Mesenchymal stem cell (in vitro differentiated cells and primary cell): ENCODE measurements around the gene PITPNM3.

Experiments used
- DNase-seq: peaks from one replicate; pipeline ENCODE4 v3.0.0-alpha.2; 2013
- H2AFZ ChIP-seq: one replicate; pipeline ENCODE4 v1.6.1; 2013; ENCODE audit warnings: low read depth, mild to moderate bottlenecking, control low read depth, inconsistent platforms, low read length, moderate library complexity
- H2AK5ac ChIP-seq: 2 replicates; pipeline ENCODE4 v1.6.1; 2013; ENCODE audit warnings: low read length, moderate library complexity, mild to moderate bottlenecking, inconsistent platforms; ENCODE audit not compliant: severe bottlenecking
- H2BK120ac ChIP-seq: one replicate; pipeline ENCODE4 v1.6.1; 2013; ENCODE audit warnings: low read depth, mild to moderate bottlenecking, inconsistent platforms, low read length, moderate library complexity
- H2BK12ac ChIP-seq, 2 experiments: one replicate each; pipeline ENCODE4 v1.6.1; 2013; ENCODE audit warnings: inconsistent platforms in 2 of 2, low read length in 2 of 2, mild to moderate bottlenecking in 2 of 2, moderate library complexity in 2 of 2, control low read depth in 1 of 2
- H2BK15ac ChIP-seq: one replicate; pipeline ENCODE4 v1.6.1; 2013; ENCODE audit warnings: mild to moderate bottlenecking, low read depth, inconsistent platforms; ENCODE audit not compliant: poor library complexity, severe bottlenecking
- H2BK5ac ChIP-seq: 2 replicates; pipeline ENCODE4 v1.6.1; 2013; ENCODE audit warnings: low read depth, mild to moderate bottlenecking, low read length, control low read depth, inconsistent platforms; ENCODE audit not compliant: poor library complexity, severe bottlenecking
- H3K14ac ChIP-seq, 2 experiments: one replicate each; pipeline ENCODE4 v1.6.1; 2013; ENCODE audit warnings: inconsistent platforms in 2 of 2, low read length in 2 of 2, control low read depth in 1 of 2, mild to moderate bottlenecking in 1 of 2, moderate library complexity in 1 of 2
- H3K18ac ChIP-seq, 2 experiments: one replicate each; pipeline ENCODE4 v1.6.1; 2013; ENCODE audit warnings: inconsistent platforms in 2 of 2, low read length in 2 of 2, control low read depth in 1 of 2, low read depth in 1 of 2, mild to moderate bottlenecking in 1 of 2
- H3K23ac ChIP-seq, 2 experiments: one replicate each; pipeline ENCODE4 v1.6.1; 2013; ENCODE audit warnings: inconsistent platforms in 2 of 2, low read length in 2 of 2, mild to moderate bottlenecking in 2 of 2, moderate library complexity in 2 of 2, control low read depth in 1 of 2
- H3K27ac ChIP-seq: 2 replicates; pipeline ENCODE4 v1.5.1; 2013; ENCODE audit warnings: mild to moderate bottlenecking, moderate library complexity, low read length, control low read depth, inconsistent platforms; ENCODE audit not compliant: poor library complexity, severe bottlenecking
- H3K27me3 ChIP-seq, 2 experiments: 2 replicates each; pipeline versions ENCODE4 v1.6.1 to v1.7.0; 2013; ENCODE audit warnings: low read length in 2 of 2, mild to moderate bottlenecking in 2 of 2, moderate library complexity in 2 of 2, control low read depth in 1 of 2, inconsistent platforms in 1 of 2; ENCODE audit not compliant: control insufficient read depth in 1 of 2, insufficient read depth in 1 of 2
- H3K36me3 ChIP-seq, 2 experiments: 2 replicates each; pipeline versions ENCODE4 v1.6.1 to v1.7.0; 2013; ENCODE audit warnings: low read length in 2 of 2, control low read depth in 1 of 2, inconsistent platforms in 1 of 2, low read depth in 1 of 2, mild to moderate bottlenecking in 1 of 2; ENCODE audit not compliant: insufficient read depth in 2 of 2, control insufficient read depth in 1 of 2
- H3K4ac ChIP-seq, 2 experiments: one replicate each; pipeline ENCODE4 v1.6.1; 2013; ENCODE audit warnings: inconsistent platforms in 2 of 2, low read length in 2 of 2, mild to moderate bottlenecking in 2 of 2, moderate library complexity in 2 of 2, control low read depth in 1 of 2, low read depth in 1 of 2
- H3K4me1 ChIP-seq: 2 replicates; pipeline ENCODE4 v1.6.1; 2013; ENCODE audit warnings: low read depth, low read length, control low read depth; ENCODE audit not compliant: control insufficient read depth, insufficient read depth
- H3K4me2 ChIP-seq: 2 replicates; pipeline ENCODE4 v1.6.1; 2013; ENCODE audit warnings: low read length, mild to moderate bottlenecking, inconsistent platforms; ENCODE audit not compliant: poor library complexity, severe bottlenecking
- H3K4me3 ChIP-seq, 2 experiments: 2 replicates each; pipeline versions ENCODE4 v1.5.1 to v1.7.0; 2013; ENCODE audit warnings: low read length in 2 of 2, mild to moderate bottlenecking in 2 of 2, control low read depth in 1 of 2, low read depth in 1 of 2; ENCODE audit not compliant: insufficient read depth in 1 of 2
- H3K79me1 ChIP-seq: replicated peaks from 2 replicates; pipeline ENCODE4 v1.6.1; 2013; ENCODE audit warnings: mild to moderate bottlenecking, control low read depth, low read length, inconsistent platforms; ENCODE audit not compliant: poor library complexity, severe bottlenecking
- H3K9ac ChIP-seq: 2 replicates; pipeline ENCODE4 v1.7.0; 2013; ENCODE audit warnings: mild to moderate bottlenecking, low read length, moderate library complexity
- H3K9me3 ChIP-seq: 2 replicates; pipeline ENCODE4 v1.7.0; 2013; ENCODE audit warnings: mild to moderate bottlenecking, low read length; ENCODE audit not compliant: control insufficient read depth
- H4K8ac ChIP-seq: one replicate; pipeline ENCODE4 v1.6.1; 2013; ENCODE audit warnings: inconsistent platforms, mild to moderate bottlenecking, low read length, moderate library complexity
- H4K91ac ChIP-seq: one replicate; pipeline ENCODE4 v1.6.1; 2013; ENCODE audit warnings: mild to moderate bottlenecking, low read length, inconsistent platforms
- WGBS: methylation state at CpG from one replicate; pipeline ENCODE4 v1.1.7; 2013; ENCODE audit warnings: mixed read lengths; 5-methylcytosine and 5-hydroxymethylcytosine counted together

The PITPNM3 gene

GRCh38 chr17:6482105-6482455 is 74.3 kb downstream of the PITPNM3 start:
- no peak overlapping the region for H4K91ac ChIP-seq
- 92% methylated on average over 6 of the region's 6 CpGs for WGBS

GRCh38 chr17:6480303-6480675 is 76.1 kb downstream of the PITPNM3 start:
- Histone ChIP-seq H3K79me1 (no peaks in the 10 kb centered on the region), H3K9ac (no peak overlapping the region), H4K8ac (no peak overlapping the region), H2AK5ac (no peak overlapping the region), H3K4me3 (no peak overlapping the region), H2BK120ac (no peak overlapping the region), H3K4me2 (no peak overlapping the region), H3K14ac (no peak overlapping the region), H3K4ac (no peak overlapping the region), H3K27me3 (peaks cover 46 to 55% of the 10 kb centered on the region in 2 experiments), H3K18ac (no peak overlapping the region), H3K36me3 (no peaks in the 10 kb centered on the region), H2AFZ (no peak overlapping the region), H4K91ac (no peak overlapping the region), H3K9me3 (no peaks in the 10 kb centered on the region), H2BK5ac (no peak overlapping the region), H2BK15ac (no peak overlapping the region), H3K23ac (no peak overlapping the region), H2BK12ac (no peak overlapping the region), H3K27ac (no peak overlapping the region), H3K4me1 (no peaks in the 10 kb centered on the region)
- 72% methylated on average over 9 of the region's 9 CpGs for WGBS
- DNase-seq, result no peak

More at GRCh38 chr17:6482105-6482455, 74.3 kb downstream of the PITPNM3 start:
- no peak overlapping the region for H2BK12ac ChIP-seq
- H3K14ac ChIP-seq, result no peak overlapping the region
- no peaks in the 10 kb centered on the region for H3K9me3 ChIP-seq
- no peak overlapping the region for H3K4ac ChIP-seq
- H2BK5ac ChIP-seq, result no peak overlapping the region
- no peak overlapping the region for H3K27ac ChIP-seq
- H3K9ac ChIP-seq, result no peak overlapping the region
- no peak overlapping the region for H4K8ac ChIP-seq
- no peaks in the 10 kb centered on the region for H3K79me1 ChIP-seq
- H3K23ac ChIP-seq, result no peak overlapping the region
- H3K4me2 ChIP-seq, result no peak overlapping the region
- H3K27me3 ChIP-seq, result peaks cover 53 to 55% of the 10 kb centered on the region in 2 experiments
- DNase-seq, result no peak
- H2AFZ ChIP-seq, result no peak overlapping the region
- H2BK15ac ChIP-seq, result no peak overlapping the region
- no peaks in the 10 kb centered on the region for H3K4me1 ChIP-seq
- H3K18ac ChIP-seq, result no peak overlapping the region
- no peak overlapping the region for H2AK5ac ChIP-seq
- no peak overlapping the region for H3K4me3 ChIP-seq
- no peaks in the 10 kb centered on the region for H3K36me3 ChIP-seq
- no peak overlapping the region for H2BK120ac ChIP-seq

DNA sequence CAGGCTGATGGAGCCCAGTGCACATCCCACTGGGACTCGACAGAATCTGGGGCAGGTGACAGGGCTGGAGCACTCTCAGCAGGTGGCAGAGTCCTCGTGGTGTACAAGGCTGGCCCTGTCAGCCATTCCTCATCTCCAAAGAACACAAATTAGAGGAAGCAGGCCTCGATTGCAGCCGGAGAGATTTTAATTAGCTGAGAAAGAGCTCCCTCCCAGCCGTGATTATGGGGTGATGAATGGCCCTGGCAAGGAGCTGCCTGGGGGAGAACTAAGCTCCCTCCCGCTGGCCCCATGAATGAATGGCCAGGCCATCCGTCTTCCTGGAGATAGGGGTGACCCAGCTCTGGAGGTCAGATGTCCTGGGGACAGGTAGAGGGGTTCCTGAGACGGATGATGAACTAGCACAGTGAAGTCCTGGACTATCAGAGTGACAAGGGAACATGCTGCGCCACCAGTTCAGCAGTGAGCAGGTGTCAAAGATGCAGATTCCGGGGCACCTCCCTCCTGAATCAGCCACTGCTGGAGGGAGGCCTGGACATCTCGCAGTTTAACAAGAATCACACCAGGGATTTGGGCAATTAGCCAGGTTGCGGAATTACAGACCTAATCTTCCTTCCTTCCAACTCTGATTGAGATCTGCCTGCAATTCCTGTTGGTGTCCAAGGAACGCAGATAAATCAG is 76.6 kb downstream of the PITPNM3 start:
- peaks cover 46 to 55% of the 10 kb centered on the region in 2 experiments for H3K27me3 ChIP-seq
- no peak for DNase-seq
- H3K27ac ChIP-seq, result no peak overlapping the region
- H4K91ac ChIP-seq, result no peak overlapping the region
- H2BK120ac ChIP-seq, result no peak overlapping the region
- no peak overlapping the region for H3K18ac ChIP-seq
- H3K4ac ChIP-seq, result no peak overlapping the region
- H3K4me1 ChIP-seq, result no peaks in the 10 kb centered on the region
- no peak overlapping the region for H2BK15ac ChIP-seq
- H4K8ac ChIP-seq, result no peak overlapping the region
- H3K14ac ChIP-seq, result no peak overlapping the region
- 82% methylated on average over 11 of the region's 13 CpGs for WGBS
- no peak overlapping the region for H3K4me2 ChIP-seq
- no peak overlapping the region for H2BK5ac ChIP-seq
- H3K9me3 ChIP-seq, result no peaks in the 10 kb centered on the region
- no peaks in the 10 kb centered on the region for H3K36me3 ChIP-seq
- H3K79me1 ChIP-seq, result no peaks in the 10 kb centered on the region
- no peak overlapping the region for H2BK12ac ChIP-seq
- H2AK5ac ChIP-seq, result no peak overlapping the region
- no peak overlapping the region for H3K23ac ChIP-seq
- no peak overlapping the region for H2AFZ ChIP-seq
- H3K4me3 ChIP-seq, result no peak overlapping the region
- H3K9ac ChIP-seq, result no peak overlapping the region

GRCh38 chr17:6478486-6478885 is 77.9 kb downstream of the PITPNM3 start:
- no peak overlapping the region for H2BK15ac ChIP-seq
- no peak overlapping the region for H3K4me2 ChIP-seq
- no peak overlapping the region for H3K4ac ChIP-seq
- DNase-seq, result no peak
- H2BK5ac ChIP-seq, result no peak overlapping the region
- no peak overlapping the region for H3K9ac ChIP-seq
- 81% methylated on average over 11 of the region's 11 CpGs for WGBS
- H3K23ac ChIP-seq, result no peak overlapping the region
- H4K91ac ChIP-seq, result no peak overlapping the region
- no peak overlapping the region for H3K18ac ChIP-seq
- H3K4me3 ChIP-seq, result no peak overlapping the region
- no peaks in the 10 kb centered on the region for H3K79me1 ChIP-seq
- H2BK120ac ChIP-seq, result no peak overlapping the region
- no peak overlapping the region for H2AFZ ChIP-seq
- peaks cover 40 to 42% of the 10 kb centered on the region in 2 experiments for H3K27me3 ChIP-seq
- no peaks in the 10 kb centered on the region for H3K9me3 ChIP-seq
- no peak overlapping the region for H4K8ac ChIP-seq
- H3K36me3 ChIP-seq, result peaks cover 0 to 4% of the 10 kb centered on the region in 2 experiments
- H3K4me1 ChIP-seq, result no peaks in the 10 kb centered on the region
- no peak overlapping the region for H2BK12ac ChIP-seq
- H2AK5ac ChIP-seq, result no peak overlapping the region
- no peak overlapping the region for H3K14ac ChIP-seq
- no peak overlapping the region for H3K27ac ChIP-seq
